Activated naive CD8-positive, alpha-beta T cell treated with anti-CD3 and anti-CD28 coated beads for 36 hours (primary cell): ENCODE data around the gene SLC25A21. TPM values are rescaled to one million over a fixed set of nuclear protein-coding genes. Genes with fewer than 3 reads are reported as not detected.
"Not testable (repeated sequence)": the region's sequence is repeated elsewhere in the genome, so short reads cannot be mapped to it uniquely, and the experiment has no call there.

Experiments
- DNase-seq: peaks from one replicate; pipeline ENCODE4 v3.0.0; 2021
- H3K27ac Mint-ChIP-seq: one replicate; pipeline ENCODE4 v1.8.0; 2022; ENCODE audit warnings: mild to moderate bottlenecking, moderate library complexity, mixed read lengths
- H3K27me3 Mint-ChIP-seq: one replicate; pipeline ENCODE4 v1.8.0; 2022; ENCODE audit warnings: mild to moderate bottlenecking, mixed read lengths
- H3K36me3 Mint-ChIP-seq: one replicate; pipeline ENCODE4 v1.8.0; 2021; ENCODE audit warnings: mild to moderate bottlenecking, mixed read lengths
- H3K4me1 Mint-ChIP-seq: one replicate; pipeline ENCODE4 v1.8.0; 2021; ENCODE audit warnings: mixed read lengths
- H3K4me3 Mint-ChIP-seq: one replicate; pipeline ENCODE4 v1.8.0; 2022; ENCODE audit warnings: mild to moderate bottlenecking, moderate library complexity, mixed read lengths
- H3K9me3 Mint-ChIP-seq: one replicate; pipeline ENCODE4 v1.8.0; 2022; ENCODE audit warnings: mixed read lengths
- total RNA-seq, 2 experiments: library from RNA; stranded (reverse); gene quantifications; one replicate each; pipeline ENCODE4 v1.2.3, GENCODE V29; 2021

Gene SLC25A21
- total RNA-seq, 2 experiments from 2014 or later: not detected

- H3K4me1 Mint-ChIP-seq: no peaks in the 10 kb centered on the region
- peaks cover under 1% of the 10 kb centered on the region for H3K9me3 Mint-ChIP-seq
- no peaks in the 10 kb centered on the region for H3K27me3 Mint-ChIP-seq
- no peak overlapping the region for H3K4me3 Mint-ChIP-seq
- no peaks in the 10 kb centered on the region for H3K36me3 Mint-ChIP-seq
- DNase-seq: no peak
- H3K27ac Mint-ChIP-seq: no peak overlapping the region
Measured at GRCh38 chr14:36866867-36867266, 305.5 kb downstream of the SLC25A21 start.

GRCh38 chr14:36863271-36863670 lies 309.1 kb downstream of the SLC25A21 start:
- H3K4me3 Mint-ChIP-seq: no peak overlapping the region
- no peak overlapping the region for H3K27ac Mint-ChIP-seq
- H3K36me3 Mint-ChIP-seq: no peaks in the 10 kb centered on the region
- H3K9me3 Mint-ChIP-seq: peaks cover 4% of the 10 kb centered on the region
- H3K27me3 Mint-ChIP-seq: no peaks in the 10 kb centered on the region
- DNase-seq: no peak
- no peaks in the 10 kb centered on the region for H3K4me1 Mint-ChIP-seq

- not testable (repeated sequence) for H3K4me1 Mint-ChIP-seq, H3K36me3 Mint-ChIP-seq
Measured at GRCh38 chr14:36862237-36862636, 310.2 kb downstream of the SLC25A21 start.

GRCh38 chr14:36860831-36861230 lies 311.6 kb downstream of the SLC25A21 start:
- Mint-ChIP-seq H3K27ac (no peak overlapping the region), H3K27me3 (no peaks in the 10 kb centered on the region), H3K36me3 (no peaks in the 10 kb centered on the region), H3K9me3 (peaks cover 4% of the 10 kb centered on the region), H3K4me1 (no peaks in the 10 kb centered on the region), H3K4me3 (no peak overlapping the region)
- no peak for DNase-seq

More at GRCh38 chr14:36862237-36862636, 310.2 kb downstream of the SLC25A21 start:
- not testable (repeated sequence) for H3K9me3 Mint-ChIP-seq, H3K4me3 Mint-ChIP-seq, DNase-seq, H3K27ac Mint-ChIP-seq, H3K27me3 Mint-ChIP-seq

- no peaks in the 10 kb centered on the region for H3K36me3 Mint-ChIP-seq
- H3K27me3 Mint-ChIP-seq: no peaks in the 10 kb centered on the region
- H3K4me3 Mint-ChIP-seq: no peak overlapping the region
Measured at GRCh38 chr14:36859119-36859518, 313.3 kb downstream of the SLC25A21 start.

GRCh38 chr14:36857842-36858445 lies 314.5 kb downstream of the SLC25A21 start:
- Mint-ChIP-seq H3K4me1 (no peaks in the 10 kb centered on the region), H3K27me3 (no peaks in the 10 kb centered on the region), H3K9me3 (peaks cover 4% of the 10 kb centered on the region), H3K36me3 (no peaks in the 10 kb centered on the region), H3K4me3 (no peak overlapping the region), H3K27ac (no peak overlapping the region)
- no peak for DNase-seq

More at GRCh38 chr14:36859119-36859518, 313.3 kb downstream of the SLC25A21 start:
- Mint-ChIP-seq H3K9me3 (peaks cover 4% of the 10 kb centered on the region), H3K4me1 (no peaks in the 10 kb centered on the region), H3K27ac (no peak overlapping the region)
- no peak for DNase-seq

- H3K9me3 Mint-ChIP-seq: peaks cover 4% of the 10 kb centered on the region
Measured at GRCh38 chr14:36857136-36857535, 315.3 kb downstream of the SLC25A21 start.

GRCh38 chr14:36856095-36856878 lies 316.1 kb downstream of the SLC25A21 start:
- H3K27ac Mint-ChIP-seq: no peak overlapping the region
- H3K36me3 Mint-ChIP-seq: no peaks in the 10 kb centered on the region
- H3K27me3 Mint-ChIP-seq: no peaks in the 10 kb centered on the region
- H3K9me3 Mint-ChIP-seq: peaks cover 2% of the 10 kb centered on the region
- H3K4me3 Mint-ChIP-seq: no peak overlapping the region
- H3K4me1 Mint-ChIP-seq: no peaks in the 10 kb centered on the region
- no peak for DNase-seq

More at GRCh38 chr14:36857136-36857535, 315.3 kb downstream of the SLC25A21 start:
- H3K36me3 Mint-ChIP-seq: no peaks in the 10 kb centered on the region
- H3K27ac Mint-ChIP-seq: no peak overlapping the region
- no peaks in the 10 kb centered on the region for H3K27me3 Mint-ChIP-seq
- no peaks in the 10 kb centered on the region for H3K4me1 Mint-ChIP-seq
- no peak overlapping the region for H3K4me3 Mint-ChIP-seq
- no peak for DNase-seq

GRCh38 chr14:36855396-36855795 lies 317.0 kb downstream of the SLC25A21 start:
- Mint-ChIP-seq H3K27ac (no peak overlapping the region), H3K36me3 (no peaks in the 10 kb centered on the region), H3K27me3 (no peaks in the 10 kb centered on the region), H3K4me1 (no peaks in the 10 kb centered on the region), H3K4me3 (no peak overlapping the region), H3K9me3 (peaks cover 2% of the 10 kb centered on the region)
- no peak for DNase-seq

- no peaks in the 10 kb centered on the region for H3K36me3 Mint-ChIP-seq
- H3K27ac Mint-ChIP-seq: no peak overlapping the region
Measured at GRCh38 chr14:36852981-36853691, 319.3 kb downstream of the SLC25A21 start.

GRCh38 chr14:36848213-36848612 lies 324.2 kb downstream of the SLC25A21 start:
- no peaks in the 10 kb centered on the region for H3K27me3 Mint-ChIP-seq
- no peak for DNase-seq
- no peaks in the 10 kb centered on the region for H3K4me1 Mint-ChIP-seq
- H3K27ac Mint-ChIP-seq: no peak overlapping the region
- no peak overlapping the region for H3K4me3 Mint-ChIP-seq
- peaks cover 2% of the 10 kb centered on the region for H3K9me3 Mint-ChIP-seq
- no peaks in the 10 kb centered on the region for H3K36me3 Mint-ChIP-seq

More at GRCh38 chr14:36852981-36853691, 319.3 kb downstream of the SLC25A21 start:
- Mint-ChIP-seq H3K27me3 (no peaks in the 10 kb centered on the region), H3K4me3 (no peak overlapping the region), H3K4me1 (no peaks in the 10 kb centered on the region), H3K9me3 (no peaks in the 10 kb centered on the region)
- no peak for DNase-seq

- Mint-ChIP-seq H3K4me1 (no peaks in the 10 kb centered on the region), H3K27ac (no peak overlapping the region), H3K4me3 (no peak overlapping the region), H3K36me3 (no peaks in the 10 kb centered on the region), H3K9me3 (peaks cover 2% of the 10 kb centered on the region), H3K27me3 (no peaks in the 10 kb centered on the region)
- DNase-seq: no peak
Measured at GRCh38 chr14:36847366-36847765, 325.0 kb downstream of the SLC25A21 start.

- H3K27me3 Mint-ChIP-seq: no peaks in the 10 kb centered on the region
- peaks cover 2% of the 10 kb centered on the region for H3K9me3 Mint-ChIP-seq
- H3K4me3 Mint-ChIP-seq: no peak overlapping the region
- H3K4me1 Mint-ChIP-seq: no peaks in the 10 kb centered on the region
- no peaks in the 10 kb centered on the region for H3K36me3 Mint-ChIP-seq
- no peak for DNase-seq
- no peak overlapping the region for H3K27ac Mint-ChIP-seq
Measured at GRCh38 chr14:36845356-36846012, 326.9 kb downstream of the SLC25A21 start.

- H3K4me1 Mint-ChIP-seq: no peaks in the 10 kb centered on the region
- H3K4me3 Mint-ChIP-seq: no peak overlapping the region
- no peaks in the 10 kb centered on the region for H3K27me3 Mint-ChIP-seq
- no peaks in the 10 kb centered on the region for H3K36me3 Mint-ChIP-seq
- no peak overlapping the region for H3K27ac Mint-ChIP-seq
- DNase-seq: no peak
- peaks cover 2% of the 10 kb centered on the region for H3K9me3 Mint-ChIP-seq
Measured at GRCh38 chr14:36844443-36845195, 327.8 kb downstream of the SLC25A21 start.
